Loucy (cell line): ENCODE measurements around the gene ACAT2.

Experiments used
- CTCF ChIP-seq: fragments of 200-600 bp; sonication (generic); conservative IDR thresholded peaks from 2 replicates; pipeline ENCODE4 v1.5.1; 2014; ENCODE audit warnings: mild to moderate bottlenecking, antibody characterized with exemption, low read length
- EZH2phosphoT487 ChIP-seq: fragments of 200-600 bp; IDR thresholded peaks from 2 replicates; pipeline ENCODE4 v1.6.1; 2018; ENCODE audit warnings: antibody characterized with exemption, mild to moderate bottlenecking, moderate library complexity, borderline replicate concordance

DNA sequence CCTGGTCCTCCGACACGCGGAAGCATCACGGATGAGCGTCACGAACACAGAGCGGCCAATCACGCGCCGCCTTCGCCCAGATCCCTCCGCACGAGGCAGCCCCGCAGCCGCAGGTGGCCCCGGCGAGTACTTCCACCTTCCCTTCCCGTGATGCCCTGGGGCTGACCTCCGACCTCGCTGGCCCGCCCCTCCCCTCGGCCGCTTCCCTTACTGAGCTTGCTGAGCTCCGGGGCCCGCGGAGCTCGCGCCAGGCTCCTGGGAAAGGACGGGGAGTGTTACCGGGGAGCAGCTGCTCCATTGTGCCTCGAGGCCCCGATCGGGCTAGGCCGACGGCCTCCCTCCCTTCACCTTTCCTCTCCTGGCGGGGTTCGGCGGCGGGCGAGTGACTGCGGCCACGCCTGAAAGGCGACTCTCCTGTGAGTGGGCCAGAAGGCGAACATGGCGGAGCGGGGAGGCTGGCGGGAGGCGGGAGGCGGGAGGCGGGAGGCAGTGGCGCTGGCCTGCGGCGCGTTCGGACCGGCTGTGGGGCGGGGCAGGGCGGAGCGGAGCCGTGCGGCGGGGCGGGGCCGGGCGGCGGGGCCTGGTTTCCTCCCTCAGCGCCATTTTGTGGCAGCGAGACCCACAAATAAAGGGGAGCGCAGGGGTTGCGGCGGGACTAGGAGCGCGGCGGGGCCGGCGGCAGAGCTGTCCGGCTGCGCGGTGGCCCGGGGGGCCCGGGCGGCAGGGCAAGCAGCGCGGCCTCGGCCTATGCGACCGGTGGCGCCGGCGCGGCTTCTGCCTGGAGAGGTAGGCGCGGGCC is 34.7 kb upstream of the ACAT2 start, which contains the start of gene WTAP:
- no peak for TF ChIP-seq CTCF
- no peak for TF ChIP-seq EZH2phosphoT487
